ENCODE measurements around the gene PANX2.

PANX2 gene

DNA sequence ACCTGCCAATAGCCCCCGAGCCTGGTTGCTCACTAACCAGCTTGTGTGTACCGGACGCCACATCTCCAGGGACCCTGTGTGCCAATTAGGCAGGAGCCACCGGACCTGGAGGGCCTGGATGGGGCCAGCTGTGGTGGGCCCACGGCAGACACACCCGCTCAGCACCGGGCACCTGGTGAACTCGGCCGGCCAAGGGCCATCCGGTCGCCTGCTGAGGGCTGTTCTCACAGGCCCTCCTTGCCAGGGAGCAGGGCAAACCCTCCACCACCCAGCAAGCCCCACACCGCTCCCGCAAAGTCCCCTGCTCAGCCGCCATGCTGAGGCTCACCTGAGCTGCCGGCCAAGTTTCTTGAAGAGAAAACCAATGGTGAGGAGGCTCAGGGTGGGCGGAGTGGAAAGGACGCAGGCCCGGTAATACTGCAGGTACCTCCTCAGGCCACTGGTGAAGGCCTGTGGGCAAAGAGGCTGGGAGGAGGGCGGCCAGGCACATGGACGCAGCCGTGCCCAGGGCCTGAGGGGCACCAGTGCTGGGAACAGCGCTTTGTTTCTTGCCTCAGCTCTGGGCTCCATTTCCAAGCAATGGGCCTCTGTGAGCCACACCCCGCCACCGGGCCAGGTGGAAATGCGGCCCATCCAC is 57.2 kb downstream of the PANX2 start:
- FAIRE-seq (no peak), DNase-seq (ENCODE audit: low spot score) (no peak)

DNA sequence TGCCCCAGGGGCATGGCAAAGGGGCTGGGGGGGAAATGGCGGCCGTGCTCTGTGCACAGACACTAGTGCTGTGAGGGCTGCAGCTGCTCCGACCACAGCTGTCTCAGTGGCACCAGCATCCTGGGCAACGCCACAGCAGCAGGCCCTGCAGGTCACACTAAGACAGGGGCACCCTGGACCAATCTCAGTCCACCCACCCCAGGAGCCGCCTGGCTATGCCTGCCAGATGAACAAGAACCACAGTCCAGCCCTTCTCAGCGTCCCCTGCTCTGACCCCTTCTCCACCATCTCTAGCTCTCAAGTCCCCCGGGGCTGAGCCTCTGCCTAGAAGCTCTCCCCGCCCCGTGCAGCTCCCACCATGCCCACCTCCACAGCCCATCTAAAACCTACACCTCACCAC is 57.8 kb downstream of the PANX2 start:
- no peak for DNase-seq (ENCODE audit: low spot score)
- FAIRE-seq: no peak

DNA sequence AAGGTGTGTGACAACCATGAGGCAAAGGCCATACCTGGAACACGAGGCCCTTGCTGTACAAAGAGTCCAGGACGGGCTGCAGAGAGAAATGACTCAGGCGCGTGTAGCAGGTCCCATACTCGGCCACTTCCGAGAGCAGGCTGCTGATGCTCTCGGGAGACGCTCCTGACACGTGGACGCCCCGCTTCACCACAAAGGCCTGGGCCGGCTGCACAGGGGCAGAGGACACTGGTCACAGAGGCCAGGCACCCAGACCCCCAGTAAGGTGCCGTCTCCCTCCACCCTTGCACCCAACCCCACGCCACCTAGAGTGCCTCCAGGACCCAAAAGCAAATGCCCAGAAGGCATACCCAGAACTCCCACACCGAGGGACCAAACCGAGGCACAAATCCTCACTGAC is 58.8 kb downstream of the PANX2 start:
- DNase-seq (ENCODE audit: low spot score): no peak
- FAIRE-seq: no peak
